ENCODE data around the gene ARHGEF6. TPM values are rescaled to one million over a fixed set of nuclear protein-coding genes. Genes with fewer than 3 reads are reported as not detected.

Gene ARHGEF6
- total RNA-seq, 1 donor from 2014 or later = 8.7 TPM

DNA sequence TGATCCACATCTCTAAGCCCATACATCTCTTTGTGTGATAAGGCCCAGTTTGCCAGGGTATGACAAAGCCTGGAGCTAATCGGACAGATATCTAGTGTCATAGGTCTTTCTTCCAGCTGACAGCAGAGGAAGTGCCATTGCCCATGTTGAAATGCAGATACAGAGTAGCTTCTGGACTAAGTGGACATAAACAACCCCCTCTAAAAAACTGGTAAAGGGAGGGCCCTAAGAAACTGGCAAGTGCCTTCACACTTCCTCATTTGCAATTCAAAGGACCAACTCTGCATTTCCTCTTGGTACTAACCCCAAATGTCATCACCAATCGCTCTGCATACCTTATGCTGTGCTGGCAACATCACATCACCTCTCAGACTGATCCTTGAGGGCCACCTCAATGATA, 20.8 kb downstream of the ARHGEF6 start:
- TF ChIP-seq, protein P1, sequence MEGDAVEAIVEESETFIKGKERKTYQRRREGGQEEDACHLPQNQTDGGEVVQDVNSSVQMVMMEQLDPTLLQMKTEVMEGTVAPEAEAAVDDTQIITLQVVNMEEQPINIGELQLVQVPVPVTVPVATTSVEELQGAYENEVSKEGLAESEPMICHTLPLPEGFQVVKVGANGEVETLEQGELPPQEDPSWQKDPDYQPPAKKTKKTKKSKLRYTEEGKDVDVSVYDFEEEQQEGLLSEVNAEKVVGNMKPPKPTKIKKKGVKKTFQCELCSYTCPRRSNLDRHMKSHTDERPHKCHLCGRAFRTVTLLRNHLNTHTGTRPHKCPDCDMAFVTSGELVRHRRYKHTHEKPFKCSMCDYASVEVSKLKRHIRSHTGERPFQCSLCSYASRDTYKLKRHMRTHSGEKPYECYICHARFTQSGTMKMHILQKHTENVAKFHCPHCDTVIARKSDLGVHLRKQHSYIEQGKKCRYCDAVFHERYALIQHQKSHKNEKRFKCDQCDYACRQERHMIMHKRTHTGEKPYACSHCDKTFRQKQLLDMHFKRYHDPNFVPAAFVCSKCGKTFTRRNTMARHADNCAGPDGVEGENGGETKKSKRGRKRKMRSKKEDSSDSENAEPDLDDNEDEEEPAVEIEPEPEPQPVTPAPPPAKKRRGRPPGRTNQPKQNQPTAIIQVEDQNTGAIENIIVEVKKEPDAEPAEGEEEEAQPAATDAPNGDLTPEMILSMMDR (IDR thresholded peaks at IDR 0.05) = no peak
- H3K27me3 Mint-ChIP-seq (ENCODE audit: unreplicated experiment) = no peaks in the 10 kb centered on the region
- H3K9me3 Mint-ChIP-seq (ENCODE audit: unreplicated experiment) = no peaks in the 10 kb centered on the region
- no peaks in the 10 kb centered on the region for H3K36me3 Mint-ChIP-seq (ENCODE audit: unreplicated experiment)
- H3K4me3 Mint-ChIP-seq (ENCODE audit: unreplicated experiment) = no peak overlapping the region
- H3K27ac Mint-ChIP-seq (ENCODE audit: unreplicated experiment) = no peak overlapping the region
- H3K4me1 Mint-ChIP-seq (ENCODE audit: unreplicated experiment) = no peaks in the 10 kb centered on the region
- DNase-seq (ENCODE audit: extremely low spot score, unreplicated experiment) = no peak

GRCh38 chrX:136755411-136755810, 25.3 kb downstream of the ARHGEF6 start:
- no peaks in the 10 kb centered on the region for H3K36me3 Mint-ChIP-seq (ENCODE audit: unreplicated experiment)
- no peak for DNase-seq (ENCODE audit: extremely low spot score, unreplicated experiment)
- TF ChIP-seq, protein P1 (IDR thresholded peaks at IDR 0.05) = no peak
- peaks cover 6% of the 10 kb centered on the region for H3K4me1 Mint-ChIP-seq (ENCODE audit: unreplicated experiment)
- peaks cover 4% of the 10 kb centered on the region for H3K9me3 Mint-ChIP-seq (ENCODE audit: unreplicated experiment)
- no peaks in the 10 kb centered on the region for H3K27me3 Mint-ChIP-seq (ENCODE audit: unreplicated experiment)
- H3K27ac Mint-ChIP-seq (ENCODE audit: unreplicated experiment) = no peak overlapping the region
- H3K4me3 Mint-ChIP-seq (ENCODE audit: unreplicated experiment) = no peak overlapping the region

DNA sequence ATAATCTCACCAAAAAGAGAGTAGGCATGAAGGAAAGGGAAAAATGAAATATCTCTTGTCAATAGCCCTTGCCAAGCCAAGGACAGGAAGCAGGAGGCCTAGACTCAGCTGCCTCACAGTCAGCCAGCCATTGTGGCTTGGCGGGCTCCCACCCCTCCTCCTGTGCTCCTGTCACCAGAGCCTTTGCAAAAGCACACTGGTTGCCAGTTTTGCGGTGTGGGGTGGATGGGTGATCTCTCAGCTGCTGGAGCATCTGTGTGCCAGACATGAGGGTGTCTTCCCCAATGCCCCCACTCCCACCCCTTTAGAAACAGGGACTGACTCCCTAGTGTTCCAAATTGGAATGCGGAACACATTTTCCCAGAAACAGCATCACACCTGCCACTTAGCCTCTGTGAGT, 26.1 kb downstream of the ARHGEF6 start:
- Mint-ChIP-seq H3K4me3 (ENCODE audit: unreplicated experiment) (no peak overlapping the region), H3K36me3 (ENCODE audit: unreplicated experiment) (no peaks in the 10 kb centered on the region), H3K9me3 (ENCODE audit: unreplicated experiment) (peaks cover 4% of the 10 kb centered on the region), H3K27me3 (ENCODE audit: unreplicated experiment) (no peaks in the 10 kb centered on the region), H3K4me1 (ENCODE audit: unreplicated experiment) (peaks cover 6% of the 10 kb centered on the region), H3K27ac (ENCODE audit: unreplicated experiment) (no peak overlapping the region)
- no peak for DNase-seq (ENCODE audit: extremely low spot score, unreplicated experiment)
- TF ChIP-seq, protein P1 (IDR thresholded peaks at IDR 0.05) = no peak

- H3K4me3 Mint-ChIP-seq (ENCODE audit: unreplicated experiment) = no peak overlapping the region
- H3K9me3 Mint-ChIP-seq (ENCODE audit: unreplicated experiment) = peaks cover 4% of the 10 kb centered on the region
- TF ChIP-seq, protein P1 (IDR thresholded peaks at IDR 0.05) = no peak
- DNase-seq (ENCODE audit: extremely low spot score, unreplicated experiment) = no peak
- no peaks in the 10 kb centered on the region for H3K36me3 Mint-ChIP-seq (ENCODE audit: unreplicated experiment)
- no peak overlapping the region for H3K27ac Mint-ChIP-seq (ENCODE audit: unreplicated experiment)
- H3K27me3 Mint-ChIP-seq (ENCODE audit: unreplicated experiment) = no peaks in the 10 kb centered on the region
- peaks cover 6% of the 10 kb centered on the region for H3K4me1 Mint-ChIP-seq (ENCODE audit: unreplicated experiment)
Observed at GRCh38 chrX:136752796-136753195, 27.9 kb downstream of the ARHGEF6 start.

DNA sequence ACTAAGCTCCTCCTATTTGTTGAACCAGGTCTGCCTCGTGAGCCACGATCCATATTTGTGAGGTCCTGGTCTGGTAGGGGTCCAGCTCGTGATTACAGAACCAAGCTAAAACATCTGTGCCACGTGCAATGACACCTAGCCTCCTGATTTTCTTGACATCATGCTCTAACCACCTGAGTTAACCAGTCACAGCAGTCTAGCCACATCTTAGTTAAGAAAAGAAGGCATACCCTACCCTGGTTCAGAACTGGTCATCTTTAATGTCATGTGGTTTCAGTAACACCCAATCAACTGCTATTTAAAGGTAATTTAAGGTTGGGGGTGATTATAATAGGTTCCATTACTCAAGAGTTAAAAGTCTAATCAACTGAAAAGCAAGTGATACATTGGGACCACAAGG, 28.4 kb downstream of the ARHGEF6 start:
- Mint-ChIP-seq H3K36me3 (ENCODE audit: unreplicated experiment) (no peaks in the 10 kb centered on the region), H3K27me3 (ENCODE audit: unreplicated experiment) (no peaks in the 10 kb centered on the region), H3K4me3 (ENCODE audit: unreplicated experiment) (no peak overlapping the region), H3K4me1 (ENCODE audit: unreplicated experiment) (peaks cover 6% of the 10 kb centered on the region), H3K9me3 (ENCODE audit: unreplicated experiment) (peaks cover 4% of the 10 kb centered on the region), H3K27ac (ENCODE audit: unreplicated experiment) (no peak overlapping the region)
- DNase-seq (ENCODE audit: extremely low spot score, unreplicated experiment) = no peak
- TF ChIP-seq, protein P1 (IDR thresholded peaks at IDR 0.05) = no peak
